GM11168 (cell line): ENCODE data around the gene LRRC40.
"Not testable (repeated sequence)": the region's sequence is repeated elsewhere in the genome, so short reads cannot be mapped to it uniquely, and the experiment has no call there.

Source experiments
- in situ Hi-C: fragments of 300-500 bp; cut with MboI; formaldehyde crosslinking; loops from one replicate; pipeline ENCODE4 v1.12.0; 2022; ENCODE audit warnings: low sequenced_read_pairs; ENCODE audit not compliant: unreplicated experiment

Gene LRRC40

GRCh38 chr1:70205434-70206118 is at the start of gene LRRC40:
Gene LRRC40, minus strand, starts transcription at chr1:70205579. Its CDS starts 39 bp downstream, at chr1:70205540.
- in situ Hi-C loops: no loop called here

- in situ Hi-C loops: no loop called here
These were observed 43.4 kb upstream of the LRRC40 start for GRCh38 chr1:70248729-70249128.

- in situ Hi-C loops: no loop called here
These were observed 42.4 kb upstream of the LRRC40 start for GRCh38 chr1:70247768-70248167.

GRCh38 chr1:70247122-70247521 is 41.7 kb upstream of the LRRC40 start:
- in situ Hi-C loops: no loop called here

GRCh38 chr1:70239940-70240339 is 34.6 kb upstream of the LRRC40 start:
- in situ Hi-C loops: no loop called here

- in situ Hi-C loops: no loop called here
These were observed 29.4 kb upstream of the LRRC40 start for GRCh38 chr1:70234733-70235132.

- in situ Hi-C loops: no loop called here
These were observed 26.1 kb upstream of the LRRC40 start for GRCh38 chr1:70231475-70231874.

- in situ Hi-C loops: no loop called here
These were observed 23.3 kb upstream of the LRRC40 start for GRCh38 chr1:70228670-70229069.

GRCh38 chr1:70227439-70227838 is 22.1 kb upstream of the LRRC40 start:
- in situ Hi-C loops: no loop called here

- in situ Hi-C loops: no loop called here
These were observed 19.6 kb upstream of the LRRC40 start for GRCh38 chr1:70224954-70225353.

- in situ Hi-C loops: no loop called here
These were observed 17.4 kb upstream of the LRRC40 start for GRCh38 chr1:70222716-70223235.

- in situ Hi-C loops: no loop called here
These were observed 16.1 kb upstream of the LRRC40 start, which contains the start of gene SRSF11 for GRCh38 chr1:70221238-70222121. Gene SRSF11, plus strand, starts transcription at chr1:70221380. Its CDS starts 257 bp downstream, at chr1:70221637.

- in situ Hi-C loops: no loop called here
These were observed 15.3 kb upstream of the LRRC40 start for GRCh38 chr1:70220517-70221237.

- in situ Hi-C loops: no loop called here
These were observed 14.6 kb upstream of the LRRC40 start for GRCh38 chr1:70220015-70220414.

GRCh38 chr1:70211541-70211940 is 6.2 kb upstream of the LRRC40 start:
- in situ Hi-C loops: no loop called here

- in situ Hi-C loops: no loop called here
These were observed 5.4 kb upstream of the LRRC40 start for GRCh38 chr1:70210820-70211219.

GRCh38 chr1:70208292-70208691 is 2.9 kb upstream of the LRRC40 start:
- in situ Hi-C loops: no loop called here

- in situ Hi-C loops: no loop called here
These were observed 2.1 kb upstream of the LRRC40 start for GRCh38 chr1:70207492-70207891.

GRCh38 chr1:70206833-70207232 is 1.5 kb upstream of the LRRC40 start:
- in situ Hi-C loops: not testable (repeated sequence)

GRCh38 chr1:70205071-70205433 is 327 bp downstream of the LRRC40 start:
- in situ Hi-C loops: no loop called here

- in situ Hi-C loops: no loop called here
These were observed 779 bp downstream of the LRRC40 start for GRCh38 chr1:70204600-70204999.
